Gastrocnemius medialis (tissue), 4 donors: ENCODE results near the gene PIAS1.

Experiments
- POLR2A ChIP-seq, 2 donors: fragments of 450-650 bp; IDR thresholded peaks; one replicate each; pipeline ENCODE4 v1.6.1; 2017; ENCODE audit warnings: antibody characterized with exemption in 2 of 2, mild to moderate bottlenecking in 2 of 2, moderate library complexity in 2 of 2
- TF ChIP-seq, protein P1 (sequence below), 5 experiments: fragments of 450-650 bp in 3 of 5; fragments of 200-600 bp in 2 of 5; sonication (generic) in 2 of 5; IDR thresholded peaks in 4 of 5; conservative IDR thresholded peaks in 1 of 5; 1 replicate in 4 of 5; 2 replicates in 1 of 5; pipeline ENCODE4 v1.5.1; 2016 to 2019; ENCODE audit warnings: antibody characterized with exemption in 5 of 5, mild to moderate bottlenecking in 3 of 5, moderate library complexity in 3 of 5

- TF ChIP-seq, protein P1, sequence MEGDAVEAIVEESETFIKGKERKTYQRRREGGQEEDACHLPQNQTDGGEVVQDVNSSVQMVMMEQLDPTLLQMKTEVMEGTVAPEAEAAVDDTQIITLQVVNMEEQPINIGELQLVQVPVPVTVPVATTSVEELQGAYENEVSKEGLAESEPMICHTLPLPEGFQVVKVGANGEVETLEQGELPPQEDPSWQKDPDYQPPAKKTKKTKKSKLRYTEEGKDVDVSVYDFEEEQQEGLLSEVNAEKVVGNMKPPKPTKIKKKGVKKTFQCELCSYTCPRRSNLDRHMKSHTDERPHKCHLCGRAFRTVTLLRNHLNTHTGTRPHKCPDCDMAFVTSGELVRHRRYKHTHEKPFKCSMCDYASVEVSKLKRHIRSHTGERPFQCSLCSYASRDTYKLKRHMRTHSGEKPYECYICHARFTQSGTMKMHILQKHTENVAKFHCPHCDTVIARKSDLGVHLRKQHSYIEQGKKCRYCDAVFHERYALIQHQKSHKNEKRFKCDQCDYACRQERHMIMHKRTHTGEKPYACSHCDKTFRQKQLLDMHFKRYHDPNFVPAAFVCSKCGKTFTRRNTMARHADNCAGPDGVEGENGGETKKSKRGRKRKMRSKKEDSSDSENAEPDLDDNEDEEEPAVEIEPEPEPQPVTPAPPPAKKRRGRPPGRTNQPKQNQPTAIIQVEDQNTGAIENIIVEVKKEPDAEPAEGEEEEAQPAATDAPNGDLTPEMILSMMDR (IDR thresholded peaks at IDR 0.05 in 4 of 5, conservative IDR thresholded peaks at IDR 0.05 in 1 of 5), result no peak
- TF ChIP-seq POLR2A (IDR thresholded peaks at IDR 0.05), result no peak
Measured at GRCh38 chr15:68175526-68175925, 121.4 kb downstream of the PIAS1 start.
